CD14-positive monocyte (primary cell): Measurements from ENCODE around the gene THRA. TPM values are rescaled to one million over a fixed set of nuclear protein-coding genes. Genes with fewer than 3 reads are reported as not detected.
A peak's percentile ranks its signal among the peaks of the same experiment; 100 is the strongest.

Experiments
- DNase-seq, 3 donors: peaks; one replicate each; pipeline ENCODE4 v3.0.0-alpha.2; 2011 to 2022
- H2AFZ ChIP-seq: 2 replicates; pipeline ENCODE4 v1.6.0; 2012; ENCODE audit warnings: mild to moderate bottlenecking, low read depth, low read length, inconsistent platforms; ENCODE audit not compliant: insufficient read depth, poor library complexity, severe bottlenecking
- H3K27ac ChIP-seq, 2 donors: 1 replicate in 1 of 2; 2 replicates in 1 of 2; pipeline ENCODE4 v1.5.1; 2012 to 2013; ENCODE audit warnings: low read length in 2 of 2, control low read depth in 1 of 2, inconsistent platforms in 1 of 2, low read depth in 1 of 2, mild to moderate bottlenecking in 1 of 2
- H3K27me3 ChIP-seq, 2 donors: one replicate each; pipeline versions ENCODE4 v1.6.0 to v1.6.1; 2011 to 2013; ENCODE audit warnings: low read length in 2 of 2; ENCODE audit not compliant: control insufficient read depth in 2 of 2, insufficient read depth in 2 of 2
- H3K36me3 ChIP-seq, 2 donors: replicated peaks in 1 of 2; 1 replicate in 1 of 2; 2 replicates in 1 of 2; pipeline versions ENCODE4 v1.5.1 to v1.6.1; 2012 to 2013; ENCODE audit warnings: low read length in 2 of 2, control low read depth in 1 of 2, inconsistent platforms in 1 of 2, mild to moderate bottlenecking in 1 of 2; ENCODE audit not compliant: insufficient read depth in 2 of 2, control insufficient read depth in 1 of 2
- H3K4me1 ChIP-seq, 2 donors: 1 replicate in 1 of 2; 2 replicates in 1 of 2; pipeline versions ENCODE4 v1.5.1 to v1.6.1; 2012 to 2013; ENCODE audit warnings: low read length in 2 of 2, control low read depth in 1 of 2, inconsistent platforms in 1 of 2, mild to moderate bottlenecking in 1 of 2, moderate library complexity in 1 of 2; ENCODE audit not compliant: insufficient read depth in 2 of 2, control insufficient read depth in 1 of 2
- H3K4me2 ChIP-seq: replicated peaks from 2 replicates; pipeline ENCODE3; 2012; ENCODE audit warnings: low read length, moderate library complexity, mild to moderate bottlenecking; ENCODE audit not compliant: poor library complexity, severe bottlenecking; ENCODE audit errors: extremely low read depth
- H3K4me3 ChIP-seq, 3 experiments: fragments of 200-600 bp in 1 of 3; sonication (generic) in 1 of 3; replicated peaks in 1 of 3; 1 replicate in 2 of 3; 2 replicates in 1 of 3; pipeline ENCODE4 v1.5.1; 2011 to 2013; ENCODE audit warnings: low read length in 3 of 3, mild to moderate bottlenecking in 3 of 3, control low read depth in 2 of 3, low read depth in 2 of 3, inconsistent platforms in 1 of 3, moderate library complexity in 1 of 3
- H3K79me2 ChIP-seq: 2 replicates; pipeline ENCODE4 v1.6.0; 2012; ENCODE audit warnings: mild to moderate bottlenecking, control low read depth, inconsistent platforms, low read length, moderate library complexity; ENCODE audit not compliant: insufficient read depth
- H3K9ac ChIP-seq: 2 replicates; pipeline ENCODE4 v1.6.0; 2017; ENCODE audit warnings: low read length, mild to moderate bottlenecking; ENCODE audit not compliant: insufficient read depth, poor library complexity, severe bottlenecking
- H3K9me3 ChIP-seq, 2 donors: replicated peaks in 1 of 2; 1 replicate in 1 of 2; 2 replicates in 1 of 2; pipeline versions ENCODE4 v1.5.1 to v1.6.1; 2012 to 2013; ENCODE audit warnings: low read length in 2 of 2, control low read depth in 1 of 2; ENCODE audit not compliant: control insufficient read depth in 1 of 2, insufficient read depth in 1 of 2
- H4K20me1 ChIP-seq: 2 replicates; pipeline ENCODE4 v1.6.0; 2012; ENCODE audit warnings: mild to moderate bottlenecking, low read length, control low read depth, moderate library complexity; ENCODE audit not compliant: insufficient read depth
- H3K27ac Mint-ChIP-seq, 7 donors: one replicate each; pipeline ENCODE4 v1.8.0; 2020; ENCODE audit warnings: mild to moderate bottlenecking in 7 of 7, mixed read lengths in 7 of 7, moderate library complexity in 6 of 7, inconsistent platforms in 2 of 7
- H3K27me3 Mint-ChIP-seq, 3 donors: one replicate each; pipeline ENCODE4 v1.8.0; 2021 to 2022; ENCODE audit warnings: low read depth in 3 of 3, mild to moderate bottlenecking in 3 of 3, mixed read lengths in 3 of 3, moderate library complexity in 3 of 3, inconsistent platforms in 1 of 3
- H3K36me3 Mint-ChIP-seq, 2 donors: one replicate each; pipeline ENCODE4 v1.8.0; 2020; ENCODE audit warnings: mixed read lengths in 2 of 2, inconsistent platforms in 1 of 2, mild to moderate bottlenecking in 1 of 2
- H3K4me1 Mint-ChIP-seq: one replicate; pipeline ENCODE4 v1.8.0; 2020; ENCODE audit warnings: mild to moderate bottlenecking, mixed read lengths
- H3K4me3 Mint-ChIP-seq, 2 donors: one replicate each; pipeline ENCODE4 v1.8.0; 2020; ENCODE audit warnings: mild to moderate bottlenecking in 2 of 2, mixed read lengths in 2 of 2, moderate library complexity in 1 of 2
- H3K9me3 Mint-ChIP-seq, 7 donors: one replicate each; pipeline ENCODE4 v1.8.0; 2020 to 2022; ENCODE audit warnings: mixed read lengths in 7 of 7, mild to moderate bottlenecking in 6 of 7, moderate library complexity in 6 of 7, inconsistent platforms in 2 of 7
- WGBS: methylation state at CpG from one replicate; pipeline ENCODE4 v1.1.5; 2013; ENCODE audit warnings: missing lambda C conversion rate; ENCODE audit not compliant: insufficient coverage; 5-methylcytosine and 5-hydroxymethylcytosine counted together
- intact Hi-C, 2 donors: fragments of 100-400 bp; cut with micrococcal nuclease; formaldehyde crosslinking; loops; one replicate each; pipeline versions ENCODE4 v1.15.0 to v1.15.1; 2023
- polyA plus RNA-seq, 3 donors: library from polyadenylated mRNA; depleted of rRNA in 1 of 3; unstranded in 2 of 3; stranded (reverse) in 1 of 3; fragments of 300-500 nt in 2 of 3; fragments of >200 nt in 1 of 3; fragmentation: Illumina TruSeq in 2 of 3; gene quantifications; 1 replicate in 2 of 3; 2 replicates in 1 of 3; pipeline ENCODE4 v1.2.3, GENCODE V29; 2012 to 2021
- TF ChIP-seq, protein P1 (sequence below): fragments of 200-600 bp; IDR thresholded peaks from one replicate; pipeline ENCODE4 v1.8.0; 2022; ENCODE audit warnings: antibody characterized with exemption, mild to moderate bottlenecking

The THRA gene
- polyA plus RNA-seq, 3 donors, result 2.5 to 7.5 (median 3.8) TPM

DNA sequence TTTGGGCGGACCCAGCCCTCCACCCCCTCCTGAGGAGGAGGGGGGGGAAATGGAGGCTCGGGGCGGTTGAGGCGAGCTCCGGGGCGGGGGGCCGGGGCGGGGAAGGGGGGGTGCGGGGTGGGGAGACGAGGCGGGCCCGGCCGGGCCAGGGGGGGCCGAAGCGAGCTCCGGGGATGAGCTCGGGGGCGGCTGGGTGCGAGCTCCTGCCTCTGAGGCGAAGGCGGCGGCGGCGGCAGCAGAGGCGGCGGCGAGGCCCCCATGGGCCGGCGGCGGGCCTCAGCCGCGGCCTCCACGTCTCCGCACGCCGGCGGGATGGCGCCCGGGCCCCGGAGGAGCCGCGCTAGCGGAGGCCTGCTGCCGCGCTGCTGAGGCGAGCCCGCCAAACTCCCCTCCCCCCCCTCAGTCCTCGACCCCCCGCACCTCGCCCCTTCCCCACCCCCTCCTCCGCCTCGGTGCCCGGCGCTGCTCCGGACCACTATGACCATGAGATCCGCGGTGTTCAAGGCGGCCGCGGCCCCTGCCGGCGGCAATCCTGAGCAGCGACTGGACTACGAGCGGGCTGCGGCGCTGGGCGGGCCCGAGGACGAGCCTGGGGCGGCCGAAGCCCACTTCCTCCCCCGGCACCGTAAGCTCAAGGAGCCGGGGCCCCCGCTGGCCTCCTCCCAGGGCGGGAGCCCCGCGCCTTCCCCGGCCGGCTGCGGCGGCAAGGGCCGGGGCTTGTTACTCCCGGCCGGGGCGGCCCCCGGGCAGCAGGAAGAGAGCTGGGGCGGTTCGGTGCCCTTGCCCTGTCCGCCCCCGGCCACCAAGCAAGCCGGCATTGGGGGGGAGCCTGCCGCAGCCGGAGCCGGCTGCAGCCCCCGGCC, 59.6 kb downstream of the THRA start:
- DNase-seq, result peak in 2 of 3 donors; percentile 38 to 42
- Histone ChIP-seq H3K4me1 (peaks cover 30 to 49% of the 10 kb centered on the region in 2 donors), H3K4me2 (peak overlapping the region; percentile 98), H4K20me1 (peaks cover 34% of the 10 kb centered on the region), H3K27ac (peak overlapping the region; percentile 78 to 80), H3K9ac (peak overlapping the region; percentile 92), H3K4me3 (peak overlapping the region; percentile 72 to 98 (median 98)), H3K9me3 (no peaks in the 10 kb centered on the region), H2AFZ (peak overlapping the region; percentile 87), H3K79me2 (peaks cover 73% of the 10 kb centered on the region), H3K36me3 (peaks cover 14 to 19% of the 10 kb centered on the region in 2 donors), H3K27me3 (no peaks in the 10 kb centered on the region)
- TF ChIP-seq, protein P1, sequence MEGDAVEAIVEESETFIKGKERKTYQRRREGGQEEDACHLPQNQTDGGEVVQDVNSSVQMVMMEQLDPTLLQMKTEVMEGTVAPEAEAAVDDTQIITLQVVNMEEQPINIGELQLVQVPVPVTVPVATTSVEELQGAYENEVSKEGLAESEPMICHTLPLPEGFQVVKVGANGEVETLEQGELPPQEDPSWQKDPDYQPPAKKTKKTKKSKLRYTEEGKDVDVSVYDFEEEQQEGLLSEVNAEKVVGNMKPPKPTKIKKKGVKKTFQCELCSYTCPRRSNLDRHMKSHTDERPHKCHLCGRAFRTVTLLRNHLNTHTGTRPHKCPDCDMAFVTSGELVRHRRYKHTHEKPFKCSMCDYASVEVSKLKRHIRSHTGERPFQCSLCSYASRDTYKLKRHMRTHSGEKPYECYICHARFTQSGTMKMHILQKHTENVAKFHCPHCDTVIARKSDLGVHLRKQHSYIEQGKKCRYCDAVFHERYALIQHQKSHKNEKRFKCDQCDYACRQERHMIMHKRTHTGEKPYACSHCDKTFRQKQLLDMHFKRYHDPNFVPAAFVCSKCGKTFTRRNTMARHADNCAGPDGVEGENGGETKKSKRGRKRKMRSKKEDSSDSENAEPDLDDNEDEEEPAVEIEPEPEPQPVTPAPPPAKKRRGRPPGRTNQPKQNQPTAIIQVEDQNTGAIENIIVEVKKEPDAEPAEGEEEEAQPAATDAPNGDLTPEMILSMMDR, result no peak
- under 1% methylated on average over 65 of the region's 97 CpGs for WGBS
- Mint-ChIP-seq H3K9me3 (no peaks in the 10 kb centered on the region), H3K36me3 (peaks cover 14 to 20% of the 10 kb centered on the region in 2 donors), H3K4me3 (peak overlapping the region; percentile 51 to 55), H3K4me1 (peaks cover 46% of the 10 kb centered on the region), H3K27ac (peak overlapping the region in 2 of 7 donors; percentile 30 to 60), H3K27me3 (peaks cover 0 to 2% (median 0%) of the 10 kb centered on the region in 3 donors)
- intact Hi-C loops, result loop anchor here in 1 of 2 donors (5.0 kb wide), 1 partner anchor 35 kb away; no protein-coding TSS in a partner anchor

DNA sequence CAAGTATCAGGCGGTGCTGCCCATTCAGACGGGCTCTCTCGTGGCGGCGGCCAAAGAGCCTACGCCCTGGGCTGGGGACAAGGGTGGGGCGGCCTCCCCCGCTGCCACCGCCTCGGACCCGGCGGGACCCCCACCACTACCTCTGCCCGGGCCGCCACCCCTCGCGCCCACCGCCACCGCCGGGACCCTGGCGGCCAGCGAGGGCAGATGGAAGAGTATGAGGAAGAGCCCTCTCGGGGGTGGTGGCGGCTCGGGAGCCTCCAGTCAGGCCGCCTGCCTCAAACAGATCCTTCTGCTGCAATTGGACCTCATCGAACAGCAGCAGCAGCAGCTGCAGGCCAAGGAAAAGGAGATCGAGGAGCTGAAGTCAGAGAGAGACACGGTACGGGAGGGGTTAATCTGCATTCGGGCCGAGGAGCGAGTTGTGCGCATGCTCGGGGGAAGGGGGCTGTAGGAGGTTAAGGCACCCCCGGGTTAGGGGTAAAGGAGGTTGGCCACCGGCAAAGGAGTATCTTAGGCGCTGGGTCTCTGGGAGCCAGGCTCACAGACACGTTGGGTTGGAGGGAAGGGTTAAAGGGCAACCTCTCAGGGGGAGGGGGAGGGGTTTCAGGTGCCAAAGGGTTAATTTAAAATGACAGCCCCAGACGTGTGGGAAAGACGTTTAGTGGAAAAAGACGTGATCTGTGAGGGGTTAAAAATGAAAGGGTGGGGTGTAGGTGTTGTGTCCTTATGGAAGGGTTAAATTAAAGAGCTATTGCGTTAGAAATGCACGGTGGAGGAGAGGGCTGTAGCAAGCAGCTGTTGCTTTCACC, 60.4 kb downstream of the THRA start:
- peaks cover 0 to 2% (median 0%) of the 10 kb centered on the region in 3 donors for H3K27me3 Mint-ChIP-seq
- H3K27me3 ChIP-seq, result no peaks in the 10 kb centered on the region
- DNase-seq, result peak in 1 of 3 donors; percentile 30

More for the DNA sequence above, 60.4 kb downstream of the THRA start:
- Histone ChIP-seq H3K9ac (peak overlapping the region; percentile 92), H3K4me3 (peak overlapping the region; percentile 72 to 98 (median 98)), H4K20me1 (peaks cover 34% of the 10 kb centered on the region), H3K36me3 (peaks cover 20 to 27% of the 10 kb centered on the region in 2 donors), H3K9me3 (no peaks in the 10 kb centered on the region), H3K4me1 (peaks cover 24 to 43% of the 10 kb centered on the region in 2 donors), H3K4me2 (peak overlapping the region; percentile 98), H2AFZ (peak overlapping the region; percentile 66), H3K79me2 (peaks cover 80% of the 10 kb centered on the region), H3K27ac (peak overlapping the region; percentile 78 to 80)
- H3K4me1 Mint-ChIP-seq, result peaks cover 42% of the 10 kb centered on the region
- H3K27ac Mint-ChIP-seq, result peak overlapping the region; percentile 89 to 99 (median 96)
- intact Hi-C loops, result loop anchor here in 1 of 2 donors (5.0 kb wide), 1 partner anchor 34 kb away; no protein-coding TSS in a partner anchor
- TF ChIP-seq, protein P1, result peak; percentile 38
- H3K9me3 Mint-ChIP-seq, result no peaks in the 10 kb centered on the region
- 0% methylated on average over 27 of the region's 43 CpGs for WGBS
- peak overlapping the region; percentile 99 to 100 for H3K4me3 Mint-ChIP-seq
- peaks cover 21 to 28% of the 10 kb centered on the region in 2 donors for H3K36me3 Mint-ChIP-seq
